Measurements from ENCODE around the gene KLK8.

KLK8 gene

GRCh38 chr19:51022526-51022925 lies 21.1 kb upstream of the KLK8 start:
- no peak overlapping the region for H3K9ac ChIP-seq (ENCODE audit: low read length)
- no peaks in the 10 kb centered on the region for H3K79me2 ChIP-seq (ENCODE audit: insufficient read depth, low read length)
- H3K9me3 ChIP-seq (ENCODE audit: low read length): no peaks in the 10 kb centered on the region
- H3K36me3 ChIP-seq (ENCODE audit: insufficient read depth, low read length): no peaks in the 10 kb centered on the region
- H3K27ac ChIP-seq (ENCODE audit: low read depth, low read length, poor library complexity, severe bottlenecking): no peak overlapping the region
- TF ChIP-seq EZH2 (IDR thresholded peaks at IDR 0.05; ENCODE audit: borderline replicate concordance, low read length): no peak
- TF ChIP-seq, protein P1, sequence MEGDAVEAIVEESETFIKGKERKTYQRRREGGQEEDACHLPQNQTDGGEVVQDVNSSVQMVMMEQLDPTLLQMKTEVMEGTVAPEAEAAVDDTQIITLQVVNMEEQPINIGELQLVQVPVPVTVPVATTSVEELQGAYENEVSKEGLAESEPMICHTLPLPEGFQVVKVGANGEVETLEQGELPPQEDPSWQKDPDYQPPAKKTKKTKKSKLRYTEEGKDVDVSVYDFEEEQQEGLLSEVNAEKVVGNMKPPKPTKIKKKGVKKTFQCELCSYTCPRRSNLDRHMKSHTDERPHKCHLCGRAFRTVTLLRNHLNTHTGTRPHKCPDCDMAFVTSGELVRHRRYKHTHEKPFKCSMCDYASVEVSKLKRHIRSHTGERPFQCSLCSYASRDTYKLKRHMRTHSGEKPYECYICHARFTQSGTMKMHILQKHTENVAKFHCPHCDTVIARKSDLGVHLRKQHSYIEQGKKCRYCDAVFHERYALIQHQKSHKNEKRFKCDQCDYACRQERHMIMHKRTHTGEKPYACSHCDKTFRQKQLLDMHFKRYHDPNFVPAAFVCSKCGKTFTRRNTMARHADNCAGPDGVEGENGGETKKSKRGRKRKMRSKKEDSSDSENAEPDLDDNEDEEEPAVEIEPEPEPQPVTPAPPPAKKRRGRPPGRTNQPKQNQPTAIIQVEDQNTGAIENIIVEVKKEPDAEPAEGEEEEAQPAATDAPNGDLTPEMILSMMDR (IDR thresholded peaks at IDR 0.05; ENCODE audit: low read length): no peak
- H3K4me2 ChIP-seq (ENCODE audit: low read length): no peak overlapping the region
- no peaks in the 10 kb centered on the region for H3K4me1 ChIP-seq (ENCODE audit: insufficient read depth, low read length, severe bottlenecking)
- H4K20me1 ChIP-seq (ENCODE audit: insufficient read depth, low read length): no peaks in the 10 kb centered on the region
- no peaks in the 10 kb centered on the region for H3K9me2 ChIP-seq (ENCODE audit: low read depth, low read length)
- H3K27me3 ChIP-seq (ENCODE audit: insufficient read depth, low read length): no peaks in the 10 kb centered on the region
- no peak overlapping the region for H3K4me3 ChIP-seq (ENCODE audit: low read depth, low read length, poor library complexity, severe bottlenecking)
- H3F3A ChIP-seq (ENCODE audit: insufficient read depth, low read length): no peaks in the 10 kb centered on the region
- H2AFZ ChIP-seq (ENCODE audit: low read length): no peak overlapping the region

GRCh38 chr19:51020988-51021651 lies 19.7 kb upstream of the KLK8 start:
- H4K20me1 ChIP-seq (ENCODE audit: insufficient read depth, low read length): no peaks in the 10 kb centered on the region
- H3K9me3 ChIP-seq (ENCODE audit: low read length): no peaks in the 10 kb centered on the region
- H3K4me2 ChIP-seq (ENCODE audit: low read length): no peak overlapping the region
- H3K79me2 ChIP-seq (ENCODE audit: insufficient read depth, low read length): no peaks in the 10 kb centered on the region
- no peak overlapping the region for H2AFZ ChIP-seq (ENCODE audit: low read length)
- no peaks in the 10 kb centered on the region for H3K36me3 ChIP-seq (ENCODE audit: insufficient read depth, low read length)
- H3K4me1 ChIP-seq (ENCODE audit: insufficient read depth, low read length, severe bottlenecking): no peaks in the 10 kb centered on the region
- no peak overlapping the region for H3K27ac ChIP-seq (ENCODE audit: low read depth, low read length, poor library complexity, severe bottlenecking)
- no peaks in the 10 kb centered on the region for H3K27me3 ChIP-seq (ENCODE audit: insufficient read depth, low read length)
- no peaks in the 10 kb centered on the region for H3F3A ChIP-seq (ENCODE audit: insufficient read depth, low read length)
- H3K4me3 ChIP-seq (ENCODE audit: low read depth, low read length, poor library complexity, severe bottlenecking): no peak overlapping the region
- no peak overlapping the region for H3K9ac ChIP-seq (ENCODE audit: low read length)
- no peaks in the 10 kb centered on the region for H3K9me2 ChIP-seq (ENCODE audit: low read depth, low read length)
- TF ChIP-seq EZH2 (IDR thresholded peaks at IDR 0.05; ENCODE audit: borderline replicate concordance, low read length): no peak
- TF ChIP-seq, protein P1 (IDR thresholded peaks at IDR 0.05; ENCODE audit: low read length): peak; percentile 61

- Histone ChIP-seq H3K36me3 (ENCODE audit: insufficient read depth, low read length) (no peaks in the 10 kb centered on the region), H3K4me2 (ENCODE audit: low read length) (no peak within 1 kb of the TSS), H3F3A (ENCODE audit: insufficient read depth, low read length) (no peaks in the 10 kb centered on the region)
Observed at GRCh38 chr19:51019544-51019925, 18.1 kb upstream of the KLK8 start, which contains the start of gene KLK10. Gene KLK10 (minus strand): TSS chr19:51019709. CDS start chr19:51019130, 579 bp downstream.

More at GRCh38 chr19:51019544-51019925, 18.1 kb upstream of the KLK8 start, which contains the start of gene KLK10:
- TF ChIP-seq, protein P1 (IDR thresholded peaks at IDR 0.05; ENCODE audit: low read length): no peak
- no peak for TF ChIP-seq EZH2 (IDR thresholded peaks at IDR 0.05; ENCODE audit: borderline replicate concordance, low read length)
- Histone ChIP-seq H3K4me1 (ENCODE audit: insufficient read depth, low read length, severe bottlenecking) (no peaks in the 10 kb centered on the region), H3K27ac (ENCODE audit: low read depth, low read length, poor library complexity, severe bottlenecking) (no peak within 1 kb of the TSS), H2AFZ (ENCODE audit: low read length) (no peak within 1 kb of the TSS), H3K4me3 (ENCODE audit: low read depth, low read length, poor library complexity, severe bottlenecking) (no peak within 1 kb of the TSS), H3K27me3 (ENCODE audit: insufficient read depth, low read length) (no peaks in the 10 kb centered on the region), H3K9me3 (ENCODE audit: low read length) (no peaks in the 10 kb centered on the region), H4K20me1 (ENCODE audit: insufficient read depth, low read length) (no peaks in the 10 kb centered on the region), H3K9me2 (ENCODE audit: low read depth, low read length) (no peaks in the 10 kb centered on the region), H3K79me2 (ENCODE audit: insufficient read depth, low read length) (no peaks in the 10 kb centered on the region), H3K9ac (ENCODE audit: low read length) (no peak within 1 kb of the TSS)

Data from OCI-LY1 (cell line).